Neural progenitor cell (in vitro differentiated cells): ENCODE data around the gene PLA2G5.

Experiments
- CTCF ChIP-seq: fragments of 200-600 bp; sonication (generic); IDR thresholded peaks from 2 replicates; pipeline ENCODE4 v1.5.1; 2017; ENCODE audit warnings: antibody characterized with exemption, mild to moderate bottlenecking
- EZH2 ChIP-seq: fragments of 200-600 bp; sonication (generic); IDR thresholded peaks from 2 replicates; pipeline ENCODE4 v1.6.1; 2017; ENCODE audit warnings: antibody characterized with exemption, mild to moderate bottlenecking, moderate library complexity
- EZH2phosphoT487 ChIP-seq: fragments of 200-600 bp; sonication (generic); IDR thresholded peaks from 2 replicates; pipeline ENCODE4 v1.6.1; 2017; ENCODE audit warnings: antibody characterized with exemption

- no peak for TF ChIP-seq CTCF
- no peak for TF ChIP-seq EZH2phosphoT487
- TF ChIP-seq EZH2 = no peak
These were observed 47.2 kb downstream of the PLA2G5 start for GRCh38 chr1:20117236-20117635.
